ENCODE data around the gene STK39. TPM values are rescaled to one million over a fixed set of nuclear protein-coding genes. Genes with fewer than 3 reads are reported as not detected.
"Not testable (repeated sequence)": the region's sequence is repeated elsewhere in the genome, so short reads cannot be mapped to it uniquely, and the experiment has no call there.

STK39 gene
- total RNA-seq, 1 donor from 2014 or later: 0.50 TPM

- no peak for DNase-seq (ENCODE audit: low spot score)
- ATAC-seq: no peak
These were observed 142.2 kb downstream of the STK39 start for GRCh38 chr2:168105127-168105683.

GRCh38 chr2:168097431-168097830, 150.0 kb downstream of the STK39 start:
- no peak for DNase-seq (ENCODE audit: low spot score)
- no peak for ATAC-seq

GRCh38 chr2:168096158-168096557, 151.2 kb downstream of the STK39 start:
- no peak for DNase-seq (ENCODE audit: low spot score)
- no peak for ATAC-seq

- no peak for DNase-seq (ENCODE audit: low spot score)
- no peak for ATAC-seq
These were observed 155.4 kb downstream of the STK39 start for GRCh38 chr2:168091986-168092385.

- ATAC-seq (no peak), DNase-seq (ENCODE audit: low spot score) (no peak)
These were observed 156.8 kb downstream of the STK39 start for GRCh38 chr2:168090366-168091135.

GRCh38 chr2:168089200-168089599, 158.2 kb downstream of the STK39 start:
- ATAC-seq (no peak), DNase-seq (ENCODE audit: low spot score) (no peak)

- DNase-seq (ENCODE audit: low spot score) (no peak), ATAC-seq (no peak)
These were observed 160.0 kb downstream of the STK39 start for GRCh38 chr2:168087401-168087800.

- ATAC-seq: no peak
- DNase-seq (ENCODE audit: low spot score): no peak
These were observed 160.5 kb downstream of the STK39 start for GRCh38 chr2:168086851-168087250.

- no peak for ATAC-seq
These were observed 161.5 kb downstream of the STK39 start for GRCh38 chr2:168085801-168086361.

GRCh38 chr2:168084288-168084687, 163.1 kb downstream of the STK39 start:
- no peak for ATAC-seq
- no peak for DNase-seq (ENCODE audit: low spot score)

More at GRCh38 chr2:168085801-168086361, 161.5 kb downstream of the STK39 start:
- no peak for DNase-seq (ENCODE audit: low spot score)

GRCh38 chr2:168081452-168081851, 165.9 kb downstream of the STK39 start:
- not testable (repeated sequence) for ATAC-seq; DNase-seq (ENCODE audit: low spot score)

- no peak for DNase-seq (ENCODE audit: low spot score)
- no peak for ATAC-seq
These were observed 168.2 kb downstream of the STK39 start for GRCh38 chr2:168079236-168079635.

GRCh38 chr2:168076731-168077130, 170.7 kb downstream of the STK39 start:
- no peak for DNase-seq (ENCODE audit: low spot score)
- no peak for ATAC-seq

GRCh38 chr2:168075446-168075845, 171.9 kb downstream of the STK39 start:
- ATAC-seq (no peak), DNase-seq (ENCODE audit: low spot score) (no peak)

- DNase-seq (ENCODE audit: low spot score): no peak
- no peak for ATAC-seq
These were observed 174.6 kb downstream of the STK39 start for GRCh38 chr2:168072626-168073303.

GRCh38 chr2:168064011-168064998, 183.1 kb downstream of the STK39 start:
- DNase-seq (ENCODE audit: low spot score): no peak
- ATAC-seq: no peak

GRCh38 chr2:168062936-168063335, 184.5 kb downstream of the STK39 start:
- ATAC-seq: no peak

GRCh38 chr2:168062054-168062453, 185.3 kb downstream of the STK39 start:
- ATAC-seq: no peak
- no peak for DNase-seq (ENCODE audit: low spot score)

More at GRCh38 chr2:168062936-168063335, 184.5 kb downstream of the STK39 start:
- DNase-seq (ENCODE audit: low spot score): no peak

- ATAC-seq: no peak
- no peak for DNase-seq (ENCODE audit: low spot score)
These were observed 186.2 kb downstream of the STK39 start for GRCh38 chr2:168060986-168061750.

GRCh38 chr2:168059758-168060157, 187.6 kb downstream of the STK39 start:
- ATAC-seq: no peak
- no peak for DNase-seq (ENCODE audit: low spot score)
